K562 (cell line): Measurements from ENCODE around the gene NLGN4Y. TPM values are rescaled to one million over a fixed set of nuclear protein-coding genes. Genes with fewer than 3 reads are reported as not detected.

Source experiments
- ATAC-seq: fragments of 200-7000 bp; cut with Tn5 transposase; 3 replicates; pipeline ENCODE4 v1.9.1; 2020; ENCODE audit warnings: moderate library complexity
- BruUV-seq: library from RNA; stranded (reverse); fragments of 400-500 nt; replicated peaks from 2 replicates; lab custom pipeline; 2021; lab: Mats Ljungman, UMichigan
- CTCF ChIA-PET: fragments of 300-600 bp; formaldehyde crosslinking; extraction: SDS; loops from one replicate; lab custom pipeline; 2021; ENCODE audit warnings: low intra/inter-chr PET ratio; lab: Yijun Ruan, JAX
- POLR2A ChIA-PET: fragments of 300-600, 350-650 bp; sonication (Branson Sonifier 250); formaldehyde crosslinking; extraction: SDS; loops from one replicate; lab custom pipeline; 2021; ENCODE audit warnings: antibody characterized with exemption, inconsistent platforms; lab: Yijun Ruan, JAX
- DNase-seq, 4 experiments: peaks; one replicate each; pipeline versions ENCODE4 v3.0.0 to v3.0.0-alpha.2; 2011 to 2018; ENCODE audit warnings: low spot score in 3 of 4, mixed read lengths in 3 of 4; ENCODE audit errors: extremely low read depth in 1 of 4
- FAIRE-seq: peaks from 2 replicates; lab custom pipeline; 2011; peaks lifted over from hg19 to GRCh38; lab: Jason Lieb, UNC
- H2AFZ ChIP-seq: 2 replicates; pipeline ENCODE4 v1.6.0; 2011; ENCODE audit warnings: low read depth, low read length, control low read depth, inconsistent platforms
- H3K27ac ChIP-seq: fragments of 200-600 bp; 3 replicates; pipeline ENCODE4 v1.8.0; 2011; ENCODE audit warnings: low read depth, mild to moderate bottlenecking, control low read depth, inconsistent platforms, low read length, moderate library complexity, mixed read lengths; ENCODE audit errors: extremely low read depth
- H3K27me3 ChIP-seq, 2 experiments: fragments of 300-600 bp in 1 of 2; 2 replicates in 1 of 2; 3 replicates in 1 of 2; pipeline versions ENCODE4 v1.6.0 to v1.8.0; 2011; ENCODE audit warnings: inconsistent platforms in 2 of 2, low read length in 2 of 2, mild to moderate bottlenecking in 1 of 2, mixed read lengths in 1 of 2, moderate library complexity in 1 of 2; ENCODE audit not compliant: control insufficient read depth in 2 of 2, insufficient read depth in 2 of 2
- H3K36me3 ChIP-seq: fragments of 300-600 bp; 3 replicates; pipeline ENCODE4 v1.8.0; 2011; ENCODE audit warnings: mild to moderate bottlenecking, low read length, inconsistent platforms; ENCODE audit not compliant: control insufficient read depth, insufficient read depth
- H3K4me1 ChIP-seq, 2 experiments: fragments of 200-600 bp in 1 of 2; replicated peaks in 1 of 2; 2 replicates in 1 of 2; 3 replicates in 1 of 2; pipeline versions ENCODE4 v1.5.1 to v1.8.0; 2011; ENCODE audit warnings: inconsistent platforms in 2 of 2, low read length in 2 of 2, mild to moderate bottlenecking in 1 of 2, mixed read lengths in 1 of 2, moderate library complexity in 1 of 2; ENCODE audit not compliant: control insufficient read depth in 2 of 2, insufficient read depth in 2 of 2
- H3K4me2 ChIP-seq: 2 replicates; pipeline ENCODE4 v1.6.1; 2011; ENCODE audit warnings: low read length, control low read depth, inconsistent platforms, mixed read lengths; ENCODE audit not compliant: insufficient read depth
- H3K4me3 ChIP-seq: fragments of 200-600 bp; sonication (generic), shearing (Covaris generic); 2 replicates; pipeline ENCODE4 v1.5.1; 2016; ENCODE audit warnings: control low read depth, inconsistent platforms
- H3K79me2 ChIP-seq: fragments of 200-600 bp; 3 replicates; pipeline ENCODE4 v1.8.0; 2011; ENCODE audit warnings: low read length, inconsistent platforms; ENCODE audit not compliant: control insufficient read depth, insufficient read depth
- H3K9ac ChIP-seq, 2 experiments: 2 replicates each; pipeline versions ENCODE4 v1.6.0 to v1.6.1; 2011; ENCODE audit warnings: low read depth in 2 of 2, low read length in 2 of 2, control low read depth in 1 of 2, inconsistent platforms in 1 of 2, mild to moderate bottlenecking in 1 of 2, mixed read lengths in 1 of 2; ENCODE audit not compliant: insufficient read depth in 1 of 2
- H3K9me1 ChIP-seq: one replicate; pipeline ENCODE4 v1.6.0; 2011; ENCODE audit warnings: inconsistent platforms, mild to moderate bottlenecking, low read length, moderate library complexity; ENCODE audit not compliant: control insufficient read depth, insufficient read depth
- H3K9me3 ChIP-seq: replicated peaks from 2 replicates; pipeline ENCODE4 v1.5.1; 2011; ENCODE audit warnings: low read depth, low read length, inconsistent platforms; ENCODE audit not compliant: control insufficient read depth, insufficient read depth
- H4K20me1 ChIP-seq: replicated peaks from 2 replicates; pipeline ENCODE4 v1.6.1; 2011; ENCODE audit warnings: low read length, inconsistent platforms, mixed read lengths; ENCODE audit not compliant: control insufficient read depth, insufficient read depth
- BCLAF1 ChIP-seq, 2 experiments: fragments of 450-650 bp in 1 of 2; IDR thresholded peaks; 2 replicates each; pipeline ENCODE4 v1.6.1; 2011 to 2017; ENCODE audit warnings: low read depth in 2 of 2, antibody characterized with exemption in 1 of 2, borderline replicate concordance in 1 of 2, low read length in 1 of 2, mild to moderate bottlenecking in 1 of 2, mixed read lengths in 1 of 2; ENCODE audit not compliant: control insufficient read depth in 1 of 2
- E2F1 ChIP-seq: sonication (generic); formaldehyde crosslinking; IDR thresholded peaks from 2 replicates; pipeline ENCODE4 v1.8.1; 2023; ENCODE audit warnings: mild to moderate bottlenecking, missing genetic modification reagents, moderate library complexity
- NR2C2 ChIP-seq, 2 experiments: fragments of 200-800 bp in 1 of 2; sonication (Bioruptor generic) in 1 of 2; sonication (generic) in 1 of 2; formaldehyde crosslinking in 1 of 2; IDR thresholded peaks; 2 replicates each; pipeline versions ENCODE4 v1.6.1 to v1.8.0; 2016 to 2022; ENCODE audit warnings: mild to moderate bottlenecking in 1 of 2, missing compliant biosample characterization in 1 of 2, missing genetic modification characterization in 1 of 2, missing genetic modification reagents in 1 of 2
- in situ Hi-C: fragments of 300-500 bp; cut with MboI; formaldehyde crosslinking; loops from 4 replicates; pipeline ENCODE4 v1.15.0; 2018; ENCODE audit warnings: inconsistent platforms, mixed read lengths
- intact Hi-C: fragments of 100-400 bp; cut with micrococcal nuclease; formaldehyde crosslinking; loops from 2 replicates; pipeline ENCODE4 v1.14.2; 2022
- polyA plus RNA-seq, 8 experiments: library from polyadenylated mRNA; depleted of rRNA in 4 of 8; stranded (reverse) in 5 of 8; unstranded in 3 of 8; fragments of >200 nt; fragmentation: Nextera tagmentation in 2 of 8; fragmentation: Illumina TruSeq in 1 of 8; extraction: Ambion mirVana in 2 of 8; extraction: Trizol in 1 of 8; gene quantifications; 2 replicates each; pipeline versions ENCODE4 v1.2.1 to v1.2.3, GENCODE V29; 2011 to 2014; ENCODE audit warnings: inconsistent platforms in 1 of 8, missing spikeins in 1 of 8
- total RNA-seq, 7 experiments: library from RNA; depleted of rRNA in 6 of 7; stranded (reverse); fragments of >200 nt in 6 of 7; fragmentation: Illumina TruSeq in 2 of 7; extraction: Trizol in 2 of 7; gene quantifications; 2 replicates each; pipeline versions ENCODE4 v1.2.1 to v1.2.3, GENCODE V29; 2011 to 2021; ENCODE audit warnings: low replicate concordance in 1 of 7

The NLGN4Y gene
- total and polyA plus RNA-seq, 9 of the 15 experiments (the other 6 are each of a cell fraction or from before 2014, with no cell fraction given): not detected

- TF ChIP-seq E2F1 (CRISPR knock-in tag): no peak
Observed at GRCh38 chrY:14528361-14528760, 4.0 kb downstream of the NLGN4Y start (continued).

GRCh38 chrY:14536703-14537102, 12.4 kb downstream of the NLGN4Y start:
- no TSS peak for BruUV-seq
- Histone ChIP-seq H3K79me2 (no peaks in the 10 kb centered on the region), H3K36me3 (no peaks in the 10 kb centered on the region), H3K27me3 (no peaks in the 10 kb centered on the region), H3K4me1 (no peaks in the 10 kb centered on the region), H4K20me1 (no peaks in the 10 kb centered on the region), H3K9me1 (no peaks in the 10 kb centered on the region), H3K27ac (no peak overlapping the region), H2AFZ (no peak overlapping the region), H3K9ac (no peak overlapping the region), H3K9me3 (no peaks in the 10 kb centered on the region), H3K4me3 (no peak overlapping the region), H3K4me2 (no peak overlapping the region)
- TF ChIP-seq NR2C2 (CRISPR knock-in tag; IDR thresholded peaks at IDR 0.05) (no peak), NR2C2 (tag; IDR thresholded peaks at IDR 0.05) (no peak), BCLAF1 (IDR thresholded peaks at IDR 0.05; ENCODE audit: borderline replicate concordance in 1 of 2, control insufficient read depth in 1 of 2, low read depth in 2 of 2, low read length in 1 of 2) (no peak)
- in situ Hi-C loops: no loop called here
- no peak for DNase-seq
- ChIA-PET POLR2A (no interaction called here), CTCF (no interaction called here)
- ATAC-seq: no peak
- no peak for FAIRE-seq
- intact Hi-C loops: no loop called here
